GM12865 (cell line): ENCODE measurements around the gene RSL1D1.
"Not testable (repeated sequence)": the region's sequence is repeated elsewhere in the genome, so short reads cannot be mapped to it uniquely, and the experiment has no call there.

Experiments used
- DNase-seq: peaks from one replicate; pipeline ENCODE4 v3.0.0; 2010; ENCODE audit warnings: low read depth
- H3K4me3 ChIP-seq: 2 replicates; pipeline ENCODE4 v1.5.1; 2011; ENCODE audit warnings: mild to moderate bottlenecking, low read depth, low read length, control low read depth
- TF ChIP-seq, protein P1 (sequence below): IDR thresholded peaks from 2 replicates; pipeline ENCODE4 v1.5.1; 2011; ENCODE audit warnings: low read length, control low read depth, low read depth, inconsistent platforms; ENCODE audit not compliant: insufficient read depth; ENCODE audit errors: missing control alignments

RSL1D1 gene

DNA sequence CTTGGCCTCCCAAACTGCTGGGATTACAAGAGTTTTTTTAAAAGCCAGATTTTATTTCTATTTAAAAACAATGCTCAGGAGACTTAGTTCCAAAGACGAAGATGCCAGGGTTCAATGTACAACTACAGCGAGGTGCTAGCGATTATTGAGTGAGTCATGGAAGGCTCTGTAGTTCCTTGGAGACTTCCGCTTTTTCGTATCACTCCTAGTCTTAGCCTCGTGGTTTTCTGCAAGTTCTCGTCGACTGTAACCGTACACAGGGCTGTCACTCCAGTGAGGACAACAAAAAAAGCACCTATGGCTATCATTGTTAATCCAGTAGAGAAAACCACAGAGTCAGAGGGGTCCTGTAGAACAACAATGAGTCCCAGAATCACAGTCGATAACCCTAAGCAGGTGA, 31.5 kb downstream of the RSL1D1 start:
- DNase-seq, result no peak
- TF ChIP-seq, protein P1, sequence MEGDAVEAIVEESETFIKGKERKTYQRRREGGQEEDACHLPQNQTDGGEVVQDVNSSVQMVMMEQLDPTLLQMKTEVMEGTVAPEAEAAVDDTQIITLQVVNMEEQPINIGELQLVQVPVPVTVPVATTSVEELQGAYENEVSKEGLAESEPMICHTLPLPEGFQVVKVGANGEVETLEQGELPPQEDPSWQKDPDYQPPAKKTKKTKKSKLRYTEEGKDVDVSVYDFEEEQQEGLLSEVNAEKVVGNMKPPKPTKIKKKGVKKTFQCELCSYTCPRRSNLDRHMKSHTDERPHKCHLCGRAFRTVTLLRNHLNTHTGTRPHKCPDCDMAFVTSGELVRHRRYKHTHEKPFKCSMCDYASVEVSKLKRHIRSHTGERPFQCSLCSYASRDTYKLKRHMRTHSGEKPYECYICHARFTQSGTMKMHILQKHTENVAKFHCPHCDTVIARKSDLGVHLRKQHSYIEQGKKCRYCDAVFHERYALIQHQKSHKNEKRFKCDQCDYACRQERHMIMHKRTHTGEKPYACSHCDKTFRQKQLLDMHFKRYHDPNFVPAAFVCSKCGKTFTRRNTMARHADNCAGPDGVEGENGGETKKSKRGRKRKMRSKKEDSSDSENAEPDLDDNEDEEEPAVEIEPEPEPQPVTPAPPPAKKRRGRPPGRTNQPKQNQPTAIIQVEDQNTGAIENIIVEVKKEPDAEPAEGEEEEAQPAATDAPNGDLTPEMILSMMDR, result no peak
- H3K4me3 ChIP-seq, result no peak overlapping the region

GRCh38 chr16:11818970-11819369, 32.4 kb downstream of the RSL1D1 start:
- H3K4me3 ChIP-seq, DNase-seq: not testable (repeated sequence)

DNA sequence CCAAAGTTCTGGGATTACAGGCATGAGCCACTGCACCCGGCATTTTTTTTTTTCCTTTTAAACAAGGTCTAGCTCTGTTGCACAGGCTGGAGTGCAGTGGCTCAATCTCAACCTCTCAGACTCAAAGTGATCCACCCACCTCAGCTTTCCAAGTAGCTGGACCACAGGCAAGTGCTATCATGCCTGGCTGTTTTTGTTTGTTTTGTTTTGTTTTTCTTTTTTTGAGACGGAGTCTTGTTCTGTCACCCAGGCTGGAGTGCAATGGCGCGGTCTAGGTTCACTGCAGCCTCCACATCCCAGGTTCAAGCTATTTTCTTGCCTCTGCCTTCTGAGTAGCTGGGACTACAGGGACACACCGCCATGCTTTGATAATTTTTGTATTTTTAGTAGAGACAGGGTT, 35.2 kb downstream of the RSL1D1 start:
- DNase-seq, result no peak
- H3K4me3 ChIP-seq, result no peak overlapping the region
- TF ChIP-seq, protein P1, result no peak

- not testable (repeated sequence) for DNase-seq, H3K4me3 ChIP-seq
Measured at GRCh38 chr16:11814800-11815199, 36.5 kb downstream of the RSL1D1 start.

GRCh38 chr16:11806721-11807120, 44.6 kb downstream of the RSL1D1 start:
- TF ChIP-seq, protein P1, result no peak
- no peak for DNase-seq

GRCh38 chr16:11805556-11805955, 45.8 kb downstream of the RSL1D1 start:
- no peak for DNase-seq
- no peak overlapping the region for H3K4me3 ChIP-seq
- TF ChIP-seq, protein P1, result no peak

More at GRCh38 chr16:11806721-11807120, 44.6 kb downstream of the RSL1D1 start:
- no peak overlapping the region for H3K4me3 ChIP-seq

GRCh38 chr16:11801481-11802021, 49.8 kb downstream of the RSL1D1 start:
- TF ChIP-seq, protein P1, result no peak
- H3K4me3 ChIP-seq, result no peak overlapping the region
- DNase-seq, result no peak

GRCh38 chr16:11800382-11800718, 51.0 kb downstream of the RSL1D1 start:
- peak overlapping the region; percentile 78 for H3K4me3 ChIP-seq
- DNase-seq, result no peak
- TF ChIP-seq, protein P1, result no peak
